Colonic mucosa (tissue), 4 donors: ENCODE measurements around the gene DDAH1. TPM values are rescaled to one million over a fixed set of nuclear protein-coding genes. Genes with fewer than 3 reads are reported as not detected.

Experiments
- DNase-seq: peaks from one replicate; pipeline ENCODE4 v3.0.0-alpha.2; 2020
- H3K27ac ChIP-seq: fragments of 200-600 bp; one replicate; pipeline ENCODE4 v1.8.0; 2021
- H3K27me3 ChIP-seq: fragments of 200-600 bp; one replicate; pipeline ENCODE4 v1.8.0; 2021
- H3K36me3 ChIP-seq: fragments of 200-600 bp; one replicate; pipeline ENCODE4 v1.8.0; 2021
- H3K4me1 ChIP-seq: fragments of 200-600 bp; one replicate; pipeline ENCODE4 v1.8.0; 2021; ENCODE audit warnings: mild to moderate bottlenecking
- H3K4me3 ChIP-seq: fragments of 200-600 bp; one replicate; pipeline ENCODE4 v1.8.0; 2021
- H3K9ac ChIP-seq, 2 donors: one replicate each; pipeline ENCODE4 v1.7.0; 2013; ENCODE audit warnings: control low read depth in 2 of 2, low read depth in 2 of 2, low read length in 2 of 2
- H3K9me3 ChIP-seq: fragments of 200-600 bp; one replicate; pipeline ENCODE4 v1.8.0; 2021
- CTCF ChIP-seq: fragments of 200-600 bp; IDR thresholded peaks from one replicate; pipeline ENCODE4 v1.8.0; 2022; ENCODE audit warnings: antibody characterized with exemption, mild to moderate bottlenecking
- intact Hi-C: fragments of 100-400 bp; cut with DNase I; formaldehyde crosslinking; loops from one replicate; pipeline ENCODE4 v1.14.1; 2022
- total RNA-seq, 2 donors: library from RNA; stranded (reverse); fragmentation: NEBNext Ultra II Directional in 1 of 2; extraction: Animal tissue kit (Norgen Biotek cat#: 25700) in 1 of 2; gene quantifications; one replicate each; pipeline ENCODE4 v1.2.1, GENCODE V29; 2021
- donor health status: healthy.
- donor health status: DM: no; HTN: no; CAD: no.
- donor health status: DM: no; HTN: no; CAD: no.

The DDAH1 gene
- total RNA-seq, 2 donors from 2014 or later = 130 to 144 TPM

GRCh38 chr1:85496941-85497582 lies 32.1 kb upstream of the DDAH1 start:
- TF ChIP-seq CTCF = no peak
- Histone ChIP-seq H3K9me3 (no peaks in the 10 kb centered on the region), H3K36me3 (no peaks in the 10 kb centered on the region), H3K27ac (no peak overlapping the region), H3K4me3 (no peak overlapping the region), H3K9ac (no peak overlapping the region), H3K4me1 (no peaks in the 10 kb centered on the region), H3K27me3 (no peaks in the 10 kb centered on the region)
- intact Hi-C loops = no loop called here
- DNase-seq = no peak

- Histone ChIP-seq H3K4me3 (no peak overlapping the region), H3K27me3 (no peaks in the 10 kb centered on the region), H3K4me1 (no peaks in the 10 kb centered on the region), H3K9ac (no peak overlapping the region), H3K9me3 (no peaks in the 10 kb centered on the region), H3K36me3 (no peaks in the 10 kb centered on the region), H3K27ac (no peak overlapping the region)
- intact Hi-C loops = no loop called here
- no peak for DNase-seq
- no peak for TF ChIP-seq CTCF
Observed at GRCh38 chr1:85495556-85495955, 30.6 kb upstream of the DDAH1 start.

- intact Hi-C loops = no loop called here
- DNase-seq = no peak
- no peak overlapping the region for H3K27ac ChIP-seq
Observed at GRCh38 chr1:85494904-85495266, 29.9 kb upstream of the DDAH1 start.

GRCh38 chr1:85494074-85494903 lies 29.3 kb upstream of the DDAH1 start:
- no peaks in the 10 kb centered on the region for H3K27me3 ChIP-seq
- no peaks in the 10 kb centered on the region for H3K9me3 ChIP-seq
- H3K4me1 ChIP-seq = no peaks in the 10 kb centered on the region
- H3K36me3 ChIP-seq = no peaks in the 10 kb centered on the region
- DNase-seq = no peak
- H3K4me3 ChIP-seq = no peak overlapping the region
- no peak overlapping the region for H3K9ac ChIP-seq
- intact Hi-C loops = no loop called here
- H3K27ac ChIP-seq = no peak overlapping the region
- no peak for TF ChIP-seq CTCF

More at GRCh38 chr1:85494904-85495266, 29.9 kb upstream of the DDAH1 start:
- Histone ChIP-seq H3K9ac (no peak overlapping the region), H3K36me3 (no peaks in the 10 kb centered on the region), H3K4me1 (no peaks in the 10 kb centered on the region), H3K27me3 (no peaks in the 10 kb centered on the region), H3K9me3 (no peaks in the 10 kb centered on the region), H3K4me3 (no peak overlapping the region)
- TF ChIP-seq CTCF = no peak

- Histone ChIP-seq H3K27ac (no peak overlapping the region), H3K9me3 (no peaks in the 10 kb centered on the region), H3K36me3 (no peaks in the 10 kb centered on the region), H3K4me1 (no peaks in the 10 kb centered on the region), H3K27me3 (no peaks in the 10 kb centered on the region), H3K9ac (no peak overlapping the region), H3K4me3 (no peak overlapping the region)
- TF ChIP-seq CTCF = no peak
- intact Hi-C loops = no loop called here
- DNase-seq = no peak
Observed at GRCh38 chr1:85490270-85490985, 25.5 kb upstream of the DDAH1 start.
